Right lobe of liver (tissue), 6 donors: ENCODE measurements around the gene CUL9. TPM values are rescaled to one million over a fixed set of nuclear protein-coding genes. Genes with fewer than 3 reads are reported as not detected.

Experiments
- ATAC-seq, 4 donors: fragments of 200-7000 bp; cut with Tn5 transposase; one replicate each; pipeline ENCODE4 v1.9.1; 2020; ENCODE audit warnings: mild to moderate bottlenecking in 4 of 4, moderate library complexity in 4 of 4
- DNase-seq, 3 donors: peaks; one replicate each; pipeline ENCODE4 v3.0.0-alpha.2; 2020
- H3K27ac ChIP-seq, 3 donors: fragments of 200-600 bp; one replicate each; pipeline ENCODE4 v1.8.0; 2022
- H3K27me3 ChIP-seq, 2 donors: fragments of 200-600 bp; one replicate each; pipeline ENCODE4 v1.8.0; 2022
- H3K36me3 ChIP-seq, 4 donors: fragments of 200-600 bp; sonication (generic) in 1 of 4; one replicate each; pipeline versions ENCODE4 v1.5.1 to v1.8.0; 2017 to 2022; ENCODE audit warnings: control low read depth in 1 of 4
- H3K4me1 ChIP-seq, 4 donors: fragments of 200-600 bp; sonication (generic) in 1 of 4; one replicate each; pipeline versions ENCODE4 v1.5.1 to v1.8.0; 2017 to 2022; ENCODE audit warnings: control low read depth in 1 of 4
- H3K4me3 ChIP-seq, 3 donors: fragments of 200-600 bp; one replicate each; pipeline ENCODE4 v1.8.0; 2022
- H3K9me3 ChIP-seq, 4 donors: fragments of 200-600 bp; sonication (generic) in 1 of 4; one replicate each; pipeline versions ENCODE4 v1.5.1 to v1.8.0; 2017 to 2022; ENCODE audit warnings: control low read depth in 1 of 4
- CTCF ChIP-seq, 4 donors: fragments of 200-600 bp in 3 of 4; fragments of 450-650 bp in 1 of 4; IDR thresholded peaks; one replicate each; pipeline versions ENCODE4 v1.5.1 to v1.8.0; 2016 to 2022; ENCODE audit warnings: antibody characterized with exemption in 4 of 4, mild to moderate bottlenecking in 2 of 4
- POLR2A ChIP-seq: fragments of 450-650 bp; IDR thresholded peaks from one replicate; pipeline ENCODE4 v1.6.1; 2017; ENCODE audit warnings: antibody characterized with exemption, mild to moderate bottlenecking
- WGBS: methylation state at CpG from one replicate; pipeline ENCODE4 v1.1.6; 2018; ENCODE audit warnings: low coverage, low lambda C conversion rate; ENCODE audit not compliant: insufficient coverage; ENCODE audit errors: missing lambda C conversion rate; 5-methylcytosine and 5-hydroxymethylcytosine counted together
- intact Hi-C, 2 donors: fragments of 100-400 bp; cut with DNase I; formaldehyde crosslinking; loops; one replicate each; pipeline versions ENCODE4 v1.11.2 to v1.14.1; 2022
- total RNA-seq, 6 experiments: library from RNA; depleted of rRNA in 2 of 6; stranded (reverse); fragments of >200 nt in 2 of 6; fragmentation: NEBNext Ultra II Directional in 3 of 6; extraction: Animal tissue kit (Norgen Biotek cat#: 25700) in 3 of 6; gene quantifications; one replicate each; pipeline versions ENCODE4 v1.1.0 to v1.2.4, GENCODE V29; 2016 to 2023
- donor health status: DM: no; HTN: yes; CAD: no.
- donor health status: DM: no; HTN: no; CAD: no.
- donor health status: DM: no; HTN: no; CAD: no.
- donor health status: DM: no; HTN: yes; CAD: no.
- donor health status: DM: no; HTN: yes; CAD: no.

The CUL9 gene
- total RNA-seq, 6 experiments from 2014 or later = 14.4 to 17.7 (median 15.2) TPM

GRCh38 chr6:43260791-43261190, 78.8 kb downstream of the CUL9 start:
- H3K36me3 ChIP-seq = no peaks in the 10 kb centered on the region
- peaks cover 0 to 12% (median 5%) of the 10 kb centered on the region in 4 donors for H3K4me1 ChIP-seq
- no peak for TF ChIP-seq POLR2A
- no peak for TF ChIP-seq CTCF (IDR thresholded peaks at IDR 0.05)
- intact Hi-C loops = loop anchor here in 1 of 2 donors (10.0 kb wide), 1 partner anchor 94 kb away; no protein-coding TSS in a partner anchor
- H3K27me3 ChIP-seq = no peaks in the 10 kb centered on the region
- no peak overlapping the region for H3K27ac ChIP-seq
- ATAC-seq (no peak), DNase-seq (no peak)
- no peaks in the 10 kb centered on the region for H3K9me3 ChIP-seq
- no peak overlapping the region for H3K4me3 ChIP-seq
- WGBS = 47% methylated on average over 3 of the region's 4 CpGs

DNA sequence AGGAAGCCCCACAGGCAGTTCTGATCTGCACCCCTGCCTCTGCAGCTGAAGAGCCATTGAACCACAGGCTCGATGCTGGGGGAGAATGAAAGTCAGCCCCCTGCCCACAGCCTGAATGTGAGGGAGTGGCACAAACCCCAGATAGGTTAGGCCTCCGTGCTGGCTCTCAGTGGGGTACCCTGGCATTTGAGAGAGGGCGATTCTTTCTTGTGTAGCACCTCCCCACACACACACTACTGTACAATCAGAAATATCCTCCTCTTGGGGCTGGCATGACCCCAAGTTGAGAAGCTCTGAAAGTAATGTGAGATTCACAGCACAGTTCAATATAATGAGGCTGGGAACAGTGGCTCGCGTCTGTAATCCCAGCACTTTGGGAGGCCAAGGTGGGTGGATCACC, 79.2 kb downstream of the CUL9 start:
- intact Hi-C loops = loop anchor here in 1 of 2 donors (10.0 kb wide), 1 partner anchor 94 kb away; no protein-coding TSS in a partner anchor
- Histone ChIP-seq H3K36me3 (no peaks in the 10 kb centered on the region), H3K9me3 (no peaks in the 10 kb centered on the region), H3K4me1 (peaks cover 0 to 16% (median 8%) of the 10 kb centered on the region in 4 donors), H3K4me3 (no peak overlapping the region), H3K27ac (no peak overlapping the region), H3K27me3 (no peaks in the 10 kb centered on the region)
- WGBS = 83% methylated on average over 4 of the region's 5 CpGs
- ATAC-seq = no peak
- DNase-seq = peak in 1 of 3 donors; percentile 11
- TF ChIP-seq POLR2A = no peak
- no peak for TF ChIP-seq CTCF (IDR thresholded peaks at IDR 0.05)

GRCh38 chr6:43262000-43262779, 80.2 kb downstream of the CUL9 start:
- WGBS = 69% methylated on average over 9 of the region's 14 CpGs
- no peaks in the 10 kb centered on the region for H3K9me3 ChIP-seq
- no peaks in the 10 kb centered on the region for H3K36me3 ChIP-seq
- H3K4me3 ChIP-seq = no peak overlapping the region
- no peak for TF ChIP-seq CTCF (IDR thresholded peaks at IDR 0.05)
- TF ChIP-seq POLR2A = no peak
- ATAC-seq = no peak
- DNase-seq = no peak
- H3K4me1 ChIP-seq = peaks cover 0 to 23% (median 12%) of the 10 kb centered on the region in 4 donors
- no peak overlapping the region for H3K27ac ChIP-seq
- intact Hi-C loops = loop anchor here in 1 of 2 donors (10.0 kb wide), 1 partner anchor 93 kb away; no protein-coding TSS in a partner anchor
- H3K27me3 ChIP-seq = no peaks in the 10 kb centered on the region

GRCh38 chr6:43262780-43263313, 80.9 kb downstream of the CUL9 start:
- DNase-seq = no peak
- TF ChIP-seq POLR2A = no peak
- no peak for TF ChIP-seq CTCF (IDR thresholded peaks at IDR 0.05)
- ATAC-seq = no peak
- no peaks in the 10 kb centered on the region for H3K27me3 ChIP-seq
- H3K4me1 ChIP-seq = peaks cover 0 to 27% (median 15%) of the 10 kb centered on the region in 4 donors
- H3K27ac ChIP-seq = no peak overlapping the region
- H3K9me3 ChIP-seq = no peaks in the 10 kb centered on the region
- no peak overlapping the region for H3K4me3 ChIP-seq
- H3K36me3 ChIP-seq = no peaks in the 10 kb centered on the region
- intact Hi-C loops = loop anchor here in 1 of 2 donors (10.0 kb wide), 1 partner anchor 92 kb away; no protein-coding TSS in a partner anchor
- WGBS = 18% methylated on average over 3 of the region's 39 CpGs
